ENCODE data around the gene VDR.

Gene VDR

GRCh38 chr12:47828976-47829482 is 75.8 kb downstream of the VDR start:
- Histone ChIP-seq H3K27ac (peak overlapping the region; percentile 69 to 89), H3K4me3 (peak overlapping the region; percentile 10)
- peak; percentile 88 for DNase-seq (ENCODE audit: low spot score)
- no peak for TF ChIP-seq CTCF (IDR thresholded peaks at IDR 0.05)

GRCh38 chr12:47828008-47828975 is 76.5 kb downstream of the VDR start:
- Histone ChIP-seq H3K27ac (peak overlapping the region; percentile 69 to 89), H3K4me3 (peak overlapping the region; percentile 10)
- TF ChIP-seq CTCF (IDR thresholded peaks at IDR 0.05) = no peak
- DNase-seq (ENCODE audit: low spot score) = no peak

GRCh38 chr12:47825173-47825639 is 79.6 kb downstream of the VDR start:
- Histone ChIP-seq H3K4me3 (no peak overlapping the region), H3K27ac (peak overlapping the region; percentile 96 to 100)
- no peak for TF ChIP-seq CTCF (IDR thresholded peaks at IDR 0.05)
- DNase-seq (ENCODE audit: low spot score) = no peak

- Histone ChIP-seq H3K4me3 (no peak overlapping the region), H3K27ac (peak overlapping the region; percentile 96 to 100)
- DNase-seq (ENCODE audit: low spot score) = no peak
- TF ChIP-seq CTCF (IDR thresholded peaks at IDR 0.05) = no peak
Measured at GRCh38 chr12:47824635-47825034, 80.2 kb downstream of the VDR start.

GRCh38 chr12:47824198-47824597 is 80.6 kb downstream of the VDR start:
- Histone ChIP-seq H3K4me3 (no peak overlapping the region), H3K27ac (peak overlapping the region; percentile 96 to 100)
- TF ChIP-seq CTCF (IDR thresholded peaks at IDR 0.05) = no peak
- no peak for DNase-seq (ENCODE audit: low spot score)

GRCh38 chr12:47823422-47824086 is 81.2 kb downstream of the VDR start:
- no peak for DNase-seq (ENCODE audit: low spot score)
- TF ChIP-seq CTCF (IDR thresholded peaks at IDR 0.05) = no peak
- Histone ChIP-seq H3K27ac (peak overlapping the region; percentile 96 to 100), H3K4me3 (no peak overlapping the region)

Data from coronary artery (tissue), 2 donors.